HL-60 (cell line): Measurements from ENCODE around the gene TAAR9.
"Not testable (repeated sequence)": the region's sequence is repeated elsewhere in the genome, so short reads cannot be mapped to it uniquely, and the experiment has no call there.

Source experiments
- CTCF ChIP-seq: IDR thresholded peaks from one replicate; pipeline ENCODE4 v1.5.1; 2011; ENCODE audit warnings: low read length, control low read depth, inconsistent platforms; ENCODE audit not compliant: insufficient read depth
- POLR2AphosphoS5 ChIP-seq: IDR thresholded peaks from 2 replicates; pipeline ENCODE4 v1.6.1; 2012; ENCODE audit warnings: low read depth

DNA sequence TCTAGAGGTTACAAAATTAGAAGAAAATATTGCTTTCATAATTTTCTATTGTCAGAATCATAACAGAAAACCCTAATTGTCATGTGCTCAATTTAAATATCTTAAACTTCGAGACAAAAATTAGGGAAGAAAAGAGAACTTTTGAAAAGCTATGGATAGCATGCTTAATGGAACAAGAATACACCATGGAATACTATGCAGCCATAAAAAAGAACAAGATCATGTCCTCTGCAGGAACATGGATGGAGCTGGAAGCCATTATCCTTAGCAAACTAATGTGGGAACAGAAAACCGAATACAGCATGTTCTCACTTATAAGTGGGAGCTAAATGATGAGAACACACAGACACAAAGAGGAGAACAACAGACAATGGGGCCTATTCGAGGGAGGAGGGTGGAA is 22.0 kb downstream of the TAAR9 start:
- TF ChIP-seq CTCF, POLR2AphosphoS5: not testable (repeated sequence)
